Peyer's patch (tissue), 4 donors: ENCODE measurements around the gene SGCB. TPM values are rescaled to one million over a fixed set of nuclear protein-coding genes. Genes with fewer than 3 reads are reported as not detected.

Experiments
- DNase-seq, 3 donors: peaks; one replicate each; pipeline ENCODE4 v3.0.0-alpha.2; 2017 to 2019
- H3K27ac ChIP-seq, 4 donors: fragments of 200-600 bp; sonication (generic); one replicate each; pipeline ENCODE4 v1.5.1; 2016 to 2019
- H3K27me3 ChIP-seq, 2 donors: fragments of 200-600 bp; sonication (generic); one replicate each; pipeline ENCODE4 v1.5.1; 2019
- H3K36me3 ChIP-seq, 3 donors: fragments of 200-600 bp; sonication (generic); one replicate each; pipeline ENCODE4 v1.5.1; 2016 to 2019
- H3K4me1 ChIP-seq, 4 donors: fragments of 200-600 bp; sonication (generic); one replicate each; pipeline ENCODE4 v1.5.1; 2016 to 2019
- H3K4me3 ChIP-seq, 4 donors: fragments of 200-600 bp; sonication (generic); 1 replicate in 3 of 4; 2 replicates in 1 of 4; pipeline ENCODE4 v1.5.1; 2016 to 2019; ENCODE audit warnings: mild to moderate bottlenecking in 1 of 4
- H3K9me3 ChIP-seq, 4 donors: fragments of 200-600 bp; sonication (generic); one replicate each; pipeline ENCODE4 v1.5.1; 2016 to 2019; ENCODE audit warnings: mild to moderate bottlenecking in 1 of 4
- POLR2A ChIP-seq, 2 donors: fragments of 450-650 bp; IDR thresholded peaks; one replicate each; pipeline ENCODE4 v1.5.1; 2017; ENCODE audit warnings: antibody characterized with exemption in 2 of 2, mild to moderate bottlenecking in 2 of 2, moderate library complexity in 2 of 2
- small RNA-seq, 2 donors: library from RNA; depleted of rRNA; stranded (forward); fragments of <200 nt; gene quantifications; one replicate each; pipeline ENCODE3, GENCODE V24; 2016
- total RNA-seq, 4 donors: library from RNA; depleted of rRNA; stranded (reverse); fragments of >200 nt; gene quantifications; one replicate each; pipeline ENCODE4 v1.1.0, GENCODE V29; 2016
- TF ChIP-seq, protein P1 (sequence below), 6 experiments: fragments of 450-650 bp in 4 of 6; fragments of 200-600 bp in 2 of 6; sonication (generic) in 1 of 6; IDR thresholded peaks; one replicate each; pipeline ENCODE4 v1.5.1; 2017 to 2019; ENCODE audit warnings: antibody characterized with exemption in 6 of 6, mild to moderate bottlenecking in 3 of 6, moderate library complexity in 1 of 6

SGCB gene
- total RNA-seq, 4 donors from 2014 or later = 13.0 to 33.8 (median 21.5) TPM

DNA sequence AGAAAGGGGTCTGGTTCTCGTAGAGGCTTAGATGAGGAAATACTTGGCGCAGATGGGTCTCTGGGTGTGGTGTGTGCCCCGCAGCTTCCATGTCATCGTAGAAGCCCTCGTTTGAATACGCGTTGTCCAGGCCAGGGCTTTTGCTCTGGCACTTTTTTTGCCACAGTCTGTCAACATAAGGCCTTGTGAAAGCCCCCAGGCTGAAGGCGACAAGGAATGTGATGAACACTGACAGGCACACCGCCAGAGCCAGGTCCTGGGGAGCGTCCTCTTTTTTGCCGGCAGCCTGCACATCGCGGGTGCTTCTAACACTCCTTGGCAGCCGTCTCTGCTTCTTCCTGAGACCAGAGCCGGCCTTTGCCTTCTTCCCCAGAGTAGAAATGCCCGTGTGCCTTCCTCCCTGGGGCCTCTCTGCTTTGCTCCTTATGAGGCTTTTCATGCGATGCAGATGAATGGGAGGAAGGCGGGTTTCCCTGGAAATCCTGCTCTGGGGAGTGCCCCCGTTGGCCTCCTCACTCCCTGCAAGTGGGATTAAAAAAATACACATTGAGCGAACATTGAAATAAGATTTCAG is 42.4 kb downstream of the SGCB start:
- no peaks in the 10 kb centered on the region for H3K4me1 ChIP-seq
- DNase-seq = no peak
- H3K36me3 ChIP-seq = peaks cover 0 to 13% (median 0%) of the 10 kb centered on the region in 3 donors
- TF ChIP-seq, protein P1, sequence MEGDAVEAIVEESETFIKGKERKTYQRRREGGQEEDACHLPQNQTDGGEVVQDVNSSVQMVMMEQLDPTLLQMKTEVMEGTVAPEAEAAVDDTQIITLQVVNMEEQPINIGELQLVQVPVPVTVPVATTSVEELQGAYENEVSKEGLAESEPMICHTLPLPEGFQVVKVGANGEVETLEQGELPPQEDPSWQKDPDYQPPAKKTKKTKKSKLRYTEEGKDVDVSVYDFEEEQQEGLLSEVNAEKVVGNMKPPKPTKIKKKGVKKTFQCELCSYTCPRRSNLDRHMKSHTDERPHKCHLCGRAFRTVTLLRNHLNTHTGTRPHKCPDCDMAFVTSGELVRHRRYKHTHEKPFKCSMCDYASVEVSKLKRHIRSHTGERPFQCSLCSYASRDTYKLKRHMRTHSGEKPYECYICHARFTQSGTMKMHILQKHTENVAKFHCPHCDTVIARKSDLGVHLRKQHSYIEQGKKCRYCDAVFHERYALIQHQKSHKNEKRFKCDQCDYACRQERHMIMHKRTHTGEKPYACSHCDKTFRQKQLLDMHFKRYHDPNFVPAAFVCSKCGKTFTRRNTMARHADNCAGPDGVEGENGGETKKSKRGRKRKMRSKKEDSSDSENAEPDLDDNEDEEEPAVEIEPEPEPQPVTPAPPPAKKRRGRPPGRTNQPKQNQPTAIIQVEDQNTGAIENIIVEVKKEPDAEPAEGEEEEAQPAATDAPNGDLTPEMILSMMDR (IDR thresholded peaks at IDR 0.05) = no peak
- TF ChIP-seq POLR2A (IDR thresholded peaks at IDR 0.05) = no peak
- H3K27me3 ChIP-seq = no peaks in the 10 kb centered on the region
- no peak overlapping the region for H3K4me3 ChIP-seq
- no peak overlapping the region for H3K27ac ChIP-seq
- H3K9me3 ChIP-seq = peaks cover 0 to under 1% (median 0%) of the 10 kb centered on the region in 4 donors

Small RNA genes within 50 kb of the gene (small RNA-seq; reads per million reads assigned to genes)
- gene AC104784.1 = 0 reads per million in 2 donors

Other genes with a start within 250 kb of the SGCB start
- gene DCUN1D4, start 195.1 kb downstream of the SGCB start, total RNA-seq = 10 to 100 TPM; 26.5 to 39.8 (median 28.8) TPM
- 10 to 100 TPM in 3 of 4 donors, 1 to 10 TPM in 1; 1.7 to 53.4 (median 36.9) TPM for gene LRRC66, start 17.9 kb downstream of the SGCB start, total RNA-seq
- 10 to 100 TPM in 1 of 4 donors, 1 to 10 TPM in 3; 3.4 to 10.3 (median 4.3) TPM for gene SPATA18, start 13.0 kb upstream of the SGCB start, total RNA-seq